Measurements from ENCODE around the gene GALNT7. TPM values are rescaled to one million over a fixed set of nuclear protein-coding genes. Genes with fewer than 3 reads are reported as not detected.
"Not testable (repeated sequence)": the region's sequence is repeated elsewhere in the genome, so short reads cannot be mapped to it uniquely, and the experiment has no call there.

Gene GALNT7
- total RNA-seq, 1 donor from 2014 or later, result 26.0 TPM

- Mint-ChIP-seq H3K27me3 (ENCODE audit: low read depth) (no peaks in the 10 kb centered on the region), H3K4me3 (ENCODE audit: unreplicated experiment) (no peak overlapping the region), H3K27ac (ENCODE audit: unreplicated experiment) (peak overlapping the region; percentile 43), H3K9me3 (ENCODE audit: low read depth) (peaks cover 4% of the 10 kb centered on the region), H3K4me1 (ENCODE audit: low read depth) (peaks cover 47% of the 10 kb centered on the region), H3K36me3 (ENCODE audit: low read depth) (no peaks in the 10 kb centered on the region)
- DNase-seq (ENCODE audit: low spot score), result no peak
- no peak for TF ChIP-seq CTCF (IDR thresholded peaks at IDR 0.05)
Observed at GRCh38 chr4:173217727-173218126, 49.1 kb downstream of the GALNT7 start.

GRCh38 chr4:173218411-173219125 is 50.0 kb downstream of the GALNT7 start:
- Mint-ChIP-seq H3K4me3 (ENCODE audit: unreplicated experiment) (no peak overlapping the region), H3K36me3 (ENCODE audit: low read depth) (no peaks in the 10 kb centered on the region), H3K4me1 (ENCODE audit: low read depth) (peaks cover 47% of the 10 kb centered on the region), H3K9me3 (ENCODE audit: low read depth) (peaks cover 4% of the 10 kb centered on the region), H3K27ac (ENCODE audit: unreplicated experiment) (peak overlapping the region; percentile 35), H3K27me3 (ENCODE audit: low read depth) (no peaks in the 10 kb centered on the region)
- no peak for DNase-seq (ENCODE audit: low spot score)
- TF ChIP-seq CTCF (IDR thresholded peaks at IDR 0.05), result no peak

GRCh38 chr4:173219126-173219437 is 50.5 kb downstream of the GALNT7 start:
- not testable (repeated sequence) for H3K4me3 Mint-ChIP-seq (ENCODE audit: unreplicated experiment); H3K9me3 Mint-ChIP-seq (ENCODE audit: low read depth); H3K36me3 Mint-ChIP-seq (ENCODE audit: low read depth); H3K27me3 Mint-ChIP-seq (ENCODE audit: low read depth); DNase-seq (ENCODE audit: low spot score)
- peak overlapping the region; percentile 35 for H3K27ac Mint-ChIP-seq (ENCODE audit: unreplicated experiment)
- peaks cover 46% of the 10 kb centered on the region for H3K4me1 Mint-ChIP-seq (ENCODE audit: low read depth)

- Mint-ChIP-seq H3K4me1 (ENCODE audit: low read depth) (peaks cover 15% of the 10 kb centered on the region), H3K36me3 (ENCODE audit: low read depth) (no peaks in the 10 kb centered on the region), H3K27me3 (ENCODE audit: low read depth) (no peaks in the 10 kb centered on the region), H3K27ac (ENCODE audit: unreplicated experiment) (no peak overlapping the region), H3K4me3 (ENCODE audit: unreplicated experiment) (no peak overlapping the region), H3K9me3 (ENCODE audit: low read depth) (peaks cover 4% of the 10 kb centered on the region)
- DNase-seq (ENCODE audit: low spot score), result no peak
- no peak for TF ChIP-seq CTCF (IDR thresholded peaks at IDR 0.05)
Observed at GRCh38 chr4:173223743-173224142, 55.1 kb downstream of the GALNT7 start.

GRCh38 chr4:173226401-173226888 is 57.8 kb downstream of the GALNT7 start:
- no peak overlapping the region for H3K4me3 Mint-ChIP-seq (ENCODE audit: unreplicated experiment)
- H3K27ac Mint-ChIP-seq (ENCODE audit: unreplicated experiment), result no peak overlapping the region
- no peaks in the 10 kb centered on the region for H3K27me3 Mint-ChIP-seq (ENCODE audit: low read depth)
- H3K36me3 Mint-ChIP-seq (ENCODE audit: low read depth), result no peaks in the 10 kb centered on the region
- TF ChIP-seq CTCF (IDR thresholded peaks at IDR 0.05), result no peak
- no peaks in the 10 kb centered on the region for H3K9me3 Mint-ChIP-seq (ENCODE audit: low read depth)
- peaks cover 1% of the 10 kb centered on the region for H3K4me1 Mint-ChIP-seq (ENCODE audit: low read depth)
- no peak for DNase-seq (ENCODE audit: low spot score)

- no peak for DNase-seq (ENCODE audit: low spot score)
- no peak overlapping the region for H3K4me3 Mint-ChIP-seq (ENCODE audit: unreplicated experiment)
- peaks cover 8% of the 10 kb centered on the region for H3K4me1 Mint-ChIP-seq (ENCODE audit: low read depth)
- no peaks in the 10 kb centered on the region for H3K27me3 Mint-ChIP-seq (ENCODE audit: low read depth)
- H3K27ac Mint-ChIP-seq (ENCODE audit: unreplicated experiment), result no peak overlapping the region
- no peaks in the 10 kb centered on the region for H3K9me3 Mint-ChIP-seq (ENCODE audit: low read depth)
- TF ChIP-seq CTCF (IDR thresholded peaks at IDR 0.05), result no peak
- H3K36me3 Mint-ChIP-seq (ENCODE audit: low read depth), result no peaks in the 10 kb centered on the region
Observed at GRCh38 chr4:173227756-173228155, 59.1 kb downstream of the GALNT7 start.
